ENCODE data around the gene HOXC10. TPM values are rescaled to one million over a fixed set of nuclear protein-coding genes. Genes with fewer than 3 reads are reported as not detected.

Gene HOXC10
- total and polyA plus RNA-seq, 9 donors = 0.15 to 15.4 (median 2.0) TPM; not detected in 2

- 13 to 22% (median 18%) methylated on average over 13 of the region's 13 CpGs for WGBS, 3 donors
- no peak for DNase-seq
- intact Hi-C loops (cut with DNase I) = loop anchor here in 1 of 4 donors (10.0 kb wide), 1 partner anchor 356 kb away; no protein-coding TSS in a partner anchor
- no peak for TF ChIP-seq POLR2A (IDR thresholded peaks at IDR 0.05)
- TF ChIP-seq, protein P1, sequence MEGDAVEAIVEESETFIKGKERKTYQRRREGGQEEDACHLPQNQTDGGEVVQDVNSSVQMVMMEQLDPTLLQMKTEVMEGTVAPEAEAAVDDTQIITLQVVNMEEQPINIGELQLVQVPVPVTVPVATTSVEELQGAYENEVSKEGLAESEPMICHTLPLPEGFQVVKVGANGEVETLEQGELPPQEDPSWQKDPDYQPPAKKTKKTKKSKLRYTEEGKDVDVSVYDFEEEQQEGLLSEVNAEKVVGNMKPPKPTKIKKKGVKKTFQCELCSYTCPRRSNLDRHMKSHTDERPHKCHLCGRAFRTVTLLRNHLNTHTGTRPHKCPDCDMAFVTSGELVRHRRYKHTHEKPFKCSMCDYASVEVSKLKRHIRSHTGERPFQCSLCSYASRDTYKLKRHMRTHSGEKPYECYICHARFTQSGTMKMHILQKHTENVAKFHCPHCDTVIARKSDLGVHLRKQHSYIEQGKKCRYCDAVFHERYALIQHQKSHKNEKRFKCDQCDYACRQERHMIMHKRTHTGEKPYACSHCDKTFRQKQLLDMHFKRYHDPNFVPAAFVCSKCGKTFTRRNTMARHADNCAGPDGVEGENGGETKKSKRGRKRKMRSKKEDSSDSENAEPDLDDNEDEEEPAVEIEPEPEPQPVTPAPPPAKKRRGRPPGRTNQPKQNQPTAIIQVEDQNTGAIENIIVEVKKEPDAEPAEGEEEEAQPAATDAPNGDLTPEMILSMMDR (IDR thresholded peaks at IDR 0.05) = no peak
- no peak for TF ChIP-seq EP300 (IDR thresholded peaks at IDR 0.05)
- H3K4me3 ChIP-seq = peak overlapping the region; percentile 48
- no peaks in the 10 kb centered on the region for H3K9me3 ChIP-seq
- peaks cover 9% of the 10 kb centered on the region for H3K4me1 ChIP-seq (ENCODE audit: insufficient read depth)
- no peaks in the 10 kb centered on the region for H3K27me3 ChIP-seq
- peak overlapping the region in 1 of 2 donors; percentile 73 for H3K27ac ChIP-seq
- no peaks in the 10 kb centered on the region for H3K36me3 ChIP-seq
These were observed 13.9 kb downstream of the HOXC10 start for GRCh38 chr12:53998900-53999236.

GRCh38 chr12:53999559-54000115 is 14.7 kb downstream of the HOXC10 start:
- Histone ChIP-seq H3K36me3 (no peaks in the 10 kb centered on the region), H3K9me3 (no peaks in the 10 kb centered on the region), H3K4me3 (peak overlapping the region; percentile 48), H3K27ac (peak overlapping the region in 1 of 2 donors; percentile 73), H3K4me1 (ENCODE audit: insufficient read depth) (peaks cover 4% of the 10 kb centered on the region), H3K27me3 (no peaks in the 10 kb centered on the region)
- intact Hi-C loops (cut with DNase I) = loop anchor here (5.0 to 10.0 kb wide), 4 partner anchors 208 to 375 kb away; partner anchors contain the start of gene GPR84 (in 2 of the 4)
- 1 to 2% (median 1%) methylated on average over 33 to 35 of the region's 35 CpGs for WGBS, 3 donors
- DNase-seq = peak in 4 of 5 donors; percentile 66 to 76 (median 70)
- TF ChIP-seq EP300 (IDR thresholded peaks at IDR 0.05) (no peak), POLR2A (IDR thresholded peaks at IDR 0.05) (no peak)
- TF ChIP-seq, protein P1 (IDR thresholded peaks at IDR 0.05) = no peak

DNA sequence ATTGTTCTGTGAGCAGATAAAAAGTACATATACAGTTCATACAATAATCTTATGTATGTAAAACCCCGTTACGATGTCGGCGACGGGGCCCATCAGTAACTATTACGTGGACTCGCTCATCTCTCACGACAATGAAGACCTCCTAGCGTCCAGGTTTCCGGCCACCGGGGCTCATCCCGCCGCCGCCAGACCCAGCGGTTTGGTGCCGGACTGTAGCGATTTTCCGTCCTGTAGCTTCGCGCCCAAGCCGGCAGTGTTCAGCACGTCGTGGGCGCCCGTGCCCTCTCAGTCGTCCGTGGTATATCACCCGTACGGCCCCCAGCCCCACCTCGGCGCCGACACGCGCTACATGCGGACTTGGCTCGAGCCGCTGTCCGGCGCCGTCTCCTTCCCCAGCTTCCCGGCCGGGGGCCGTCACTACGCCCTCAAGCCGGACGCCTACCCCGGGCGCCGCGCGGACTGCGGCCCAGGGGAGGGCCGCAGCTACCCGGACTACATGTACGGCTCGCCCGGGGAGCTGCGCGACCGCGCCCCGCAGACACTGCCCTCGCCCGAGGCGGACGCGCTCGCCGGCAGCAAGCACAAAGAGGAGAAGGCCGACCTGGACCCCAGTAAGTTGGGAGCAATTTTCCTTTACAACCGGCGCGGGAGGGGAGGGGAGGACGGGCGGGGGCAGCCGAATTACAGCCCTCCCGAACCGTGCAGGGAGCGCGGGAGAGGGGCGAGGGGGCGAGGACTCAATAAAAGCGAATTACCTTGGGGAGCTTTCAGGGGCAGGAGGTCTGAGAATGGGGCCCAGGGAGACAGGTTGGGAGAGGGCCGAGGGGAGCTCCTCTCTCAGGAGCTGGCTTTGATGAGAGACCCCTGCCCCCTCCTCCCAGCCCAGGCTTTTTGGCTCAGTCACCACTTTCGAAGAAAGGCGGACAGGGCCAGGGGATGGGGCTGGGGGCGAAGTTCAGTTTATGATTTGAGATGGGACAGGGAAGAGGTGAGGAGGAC is 15.5 kb downstream of the HOXC10 start, which contains the start of gene HOXC9:
TSS of gene HOXC9 (plus strand) at position 46 of the 999 bp plus-strand sequence. CDS start at position 74, 28 bp downstream.
- no peak for TF ChIP-seq EP300 (IDR thresholded peaks at IDR 0.05)
- TF ChIP-seq POLR2A (IDR thresholded peaks at IDR 0.05) = peak; percentile 4
- TF ChIP-seq, protein P1 (IDR thresholded peaks at IDR 0.05) = no peak
- H3K4me3 ChIP-seq = peak within 1 kb of the TSS; percentile 48
- peaks cover 1% of the 10 kb centered on the region for H3K4me1 ChIP-seq (ENCODE audit: insufficient read depth)
- H3K27ac ChIP-seq = peak within 1 kb of the TSS in 1 of 2 donors; percentile 73
- WGBS, 3 donors = 2 to 3% (median 2%) methylated on average over 61 to 87 of the region's 87 CpGs
- H3K9me3 ChIP-seq = no peaks in the 10 kb centered on the region
- no peaks in the 10 kb centered on the region for H3K27me3 ChIP-seq
- peak in 1 of 5 donors; percentile 59 for DNase-seq
- intact Hi-C loops (cut with DNase I) = loop anchor here in 3 of 4 donors (5.0 to 10.0 kb wide), 3 partner anchors 207 to 374 kb away; partner anchors contain the start of gene GPR84 (in 2 of the 3)
- H3K36me3 ChIP-seq = no peaks in the 10 kb centered on the region

Data from ovary (tissue), 9 donors.